GM12878 (cell line): ENCODE measurements around the gene C1QTNF12. TPM values are rescaled to one million over a fixed set of nuclear protein-coding genes. Genes with fewer than 3 reads are reported as not detected.

Experiments used
- ATAC-seq: fragments of 200-7000 bp; cut with Tn5 transposase; 3 replicates; pipeline ENCODE4 v1.9.1; 2020; ENCODE audit warnings: mild to moderate bottlenecking, moderate library complexity
- BruUV-seq: library from RNA; stranded (reverse); fragments of 400-500 nt; replicated peaks from 2 replicates; lab custom pipeline; 2021; lab: Mats Ljungman, UMichigan
- CTCF ChIA-PET: fragments of 300-600 bp; sonication (Branson Sonifier 250); formaldehyde crosslinking; extraction: SDS; loops from one replicate; lab custom pipeline; 2021; ENCODE audit warnings: inconsistent platforms; lab: Yijun Ruan, JAX
- POLR2A ChIA-PET: fragments of 350-600 bp; formaldehyde crosslinking; extraction: SDS; loops from one replicate; lab custom pipeline; 2021; ENCODE audit warnings: inconsistent platforms; lab: Charles Lee
- RAD21 ChIA-PET: fragments of 300-600 bp; sonication (Branson Sonifier 250); formaldehyde crosslinking; loops from one replicate; lab custom pipeline; 2023; ENCODE audit warnings: antibody characterized with exemption; ENCODE audit not compliant: unreplicated experiment; lab: Charles Lee
- SMC1A ChIA-PET: fragments of 300-600 bp; sonication (Branson Sonifier 250); formaldehyde crosslinking; loops from one replicate; lab custom pipeline; 2023; ENCODE audit not compliant: unreplicated experiment, uncharacterized antibody; lab: Charles Lee
- DNase-seq: peaks from one replicate; pipeline ENCODE4 v3.0.0-alpha.2; 2011; ENCODE audit warnings: low read depth, low spot score
- FAIRE-seq: peaks from 3 replicates; lab custom pipeline; 2011; peaks lifted over from hg19 to GRCh38; lab: Jason Lieb, UNC
- H2AFZ ChIP-seq: 2 replicates; pipeline ENCODE4 v1.6.0; 2011; ENCODE audit warnings: low read depth, low read length, control low read depth; ENCODE audit not compliant: control insufficient read depth
- H3K27ac ChIP-seq: 2 replicates; pipeline ENCODE4 v1.5.1; 2011; ENCODE audit warnings: control low read depth; ENCODE audit not compliant: control insufficient read depth, insufficient read depth
- H3K27me3 ChIP-seq, 2 experiments: replicated peaks in 1 of 2; 2 replicates each; pipeline versions ENCODE4 v1.6.0 to v1.6.1; 2011; ENCODE audit warnings: low read length in 1 of 2; ENCODE audit not compliant: control insufficient read depth in 2 of 2, insufficient read depth in 2 of 2
- H3K36me3 ChIP-seq, 2 experiments: 2 replicates each; pipeline ENCODE4 v1.5.1; 2011; ENCODE audit warnings: low read length in 1 of 2; ENCODE audit not compliant: control insufficient read depth in 2 of 2, insufficient read depth in 2 of 2
- H3K4me1 ChIP-seq: 2 replicates; pipeline ENCODE4 v1.6.1; 2011; ENCODE audit warnings: mild to moderate bottlenecking, low read length, moderate library complexity, mixed read lengths; ENCODE audit not compliant: control insufficient read depth, insufficient read depth
- H3K4me2 ChIP-seq: 2 replicates; pipeline ENCODE4 v1.6.0; 2011; ENCODE audit warnings: control low read depth; ENCODE audit not compliant: control insufficient read depth, insufficient read depth
- H3K4me3 ChIP-seq: fragments of 200-600 bp; sonication (generic); 2 replicates; pipeline ENCODE4 v1.5.1; 2016
- H3K79me2 ChIP-seq: 2 replicates; pipeline ENCODE4 v1.6.0; 2011; ENCODE audit warnings: low read length; ENCODE audit not compliant: control insufficient read depth, insufficient read depth
- H3K9ac ChIP-seq: 2 replicates; pipeline ENCODE4 v1.8.0; 2011; ENCODE audit warnings: low read length, control low read depth, mixed read lengths; ENCODE audit not compliant: control insufficient read depth, insufficient read depth
- H3K9me3 ChIP-seq: replicated peaks from 3 replicates; pipeline ENCODE4 v1.5.1; 2011; ENCODE audit warnings: mild to moderate bottlenecking, low read length; ENCODE audit not compliant: control insufficient read depth, insufficient read depth
- H4K20me1 ChIP-seq: 2 replicates; pipeline ENCODE4 v1.6.0; 2011; ENCODE audit not compliant: control insufficient read depth, insufficient read depth
- BHLHE40 ChIP-seq, 2 experiments: fragments of 450-650 bp in 1 of 2; IDR thresholded peaks; 2 replicates each; pipeline ENCODE4 v1.6.1; 2011 to 2017; ENCODE audit warnings: low read depth in 2 of 2, borderline replicate concordance in 1 of 2, improper control_type of control experiment in 1 of 2, low read length in 1 of 2, mild to moderate bottlenecking in 1 of 2
- BRCA1 ChIP-seq: IDR thresholded peaks from 2 replicates; pipeline ENCODE4 v1.6.1; 2011; ENCODE audit warnings: low read depth, low read length, improper control_type of control experiment
- CTCF ChIP-seq, 3 experiments: IDR thresholded peaks in 2 of 3; conservative IDR thresholded peaks in 1 of 3; 2 replicates each; pipeline ENCODE4 v1.5.1; 2011; ENCODE audit warnings: low read depth in 3 of 3, low read length in 3 of 3, mild to moderate bottlenecking in 3 of 3, control low read depth in 2 of 3, moderate library complexity in 2 of 3, inconsistent platforms in 1 of 3, mixed read lengths in 1 of 3; ENCODE audit not compliant: control insufficient read depth in 2 of 3, insufficient read depth in 1 of 3; ENCODE audit errors: extremely low read depth in 1 of 3
- E2F4 ChIP-seq: IDR thresholded peaks from 2 replicates; pipeline ENCODE4 v1.6.1; 2012; ENCODE audit warnings: low read depth, low read length, improper control_type of control experiment
- EZH2 ChIP-seq: IDR thresholded peaks from 2 replicates; pipeline ENCODE4 v1.6.1; 2012; ENCODE audit warnings: low read depth, mild to moderate bottlenecking, control low read depth, inconsistent platforms, low read length, borderline replicate concordance; ENCODE audit not compliant: control insufficient read depth
- HDAC2 ChIP-seq: fragments of 200-600 bp; sonication (generic); IDR thresholded peaks from 2 replicates; pipeline ENCODE4 v1.6.1; 2017
- IRF3 ChIP-seq: fragments of 450-650 bp; IDR thresholded peaks from 2 replicates; pipeline ENCODE4 v1.6.1; 2014; ENCODE audit warnings: mild to moderate bottlenecking
- KAT2A ChIP-seq: conservative IDR thresholded peaks from 2 replicates; pipeline ENCODE4 v1.6.1; 2011; ENCODE audit warnings: low read depth, low read length; ENCODE audit not compliant: control insufficient read depth
- NR2F1 ChIP-seq: fragments of 450-650 bp; conservative IDR thresholded peaks from 2 replicates; pipeline ENCODE4 v1.6.1; 2017; ENCODE audit warnings: mild to moderate bottlenecking
- ZNF622 ChIP-seq: fragments of 450-650 bp; IDR thresholded peaks from 2 replicates; pipeline ENCODE4 v1.6.1; 2017; ENCODE audit warnings: mild to moderate bottlenecking, inconsistent platforms
- WGBS: methylation state at CpG from one replicate; pipeline ENCODE4 v1.1.6; 2016; ENCODE audit warnings: low lambda C conversion rate; ENCODE audit not compliant: insufficient replicate concordance, insufficient coverage; ENCODE audit errors: missing lambda C conversion rate; 5-methylcytosine and 5-hydroxymethylcytosine counted together
- in situ Hi-C: fragments of 300-500 bp; cut with MboI; formaldehyde crosslinking; loops from 9 replicates; pipeline ENCODE4 v1.14.3; 2018; ENCODE audit warnings: mixed read lengths
- intact Hi-C: fragments of 100-400 bp; cut with micrococcal nuclease; formaldehyde crosslinking; loops from one replicate; pipeline ENCODE4 v1.14.2; 2022; ENCODE audit not compliant: unreplicated experiment
- polyA plus RNA-seq, 11 experiments: library from polyadenylated mRNA; depleted of rRNA in 4 of 11; unstranded in 6 of 11; stranded (reverse) in 5 of 11; fragments of >200 nt; fragmentation: Nextera tagmentation in 4 of 11; fragmentation: Illumina TruSeq in 1 of 11; extraction: Ambion mirVana in 4 of 11; extraction: Trizol in 1 of 11; gene quantifications; 1 replicate in 1 of 11; 2 replicates in 10 of 11; pipeline versions ENCODE4 v1.2.1 to v1.2.3, GENCODE V29; 2011 to 2016; ENCODE audit warnings: inconsistent platforms in 2 of 11, missing spikeins in 2 of 11, low read depth in 1 of 11
- total RNA-seq, 4 experiments: library from RNA; depleted of rRNA in 3 of 4; stranded (reverse); fragments of >200 nt in 3 of 4; fragmentation: Illumina TruSeq in 1 of 4; extraction: Trizol in 1 of 4; gene quantifications; 2 replicates each; pipeline versions ENCODE4 v1.2.1 to v1.2.3, GENCODE V29; 2013 to 2021

C1QTNF12 gene
- total and polyA plus RNA-seq, 10 of the 15 experiments (the other 5 are each of a cell fraction or from before 2014, with no cell fraction given) = 0.17 to 1.0 (median 0.31) TPM; not detected in 5

GRCh38 chr1:1199141-1199960 lies 47.2 kb downstream of the C1QTNF12 start:
- intact Hi-C loops (no loop called here), in situ Hi-C loops (no loop called here)
- CTCF ChIA-PET = no interaction called here
- Histone ChIP-seq H3K4me2 (no peak overlapping the region), H3K9me3 (peaks cover 2% of the 10 kb centered on the region; the same call in 1 of the 3 replicates), H3K9ac (no peak overlapping the region), H3K27me3 (no peaks in the 10 kb centered on the region), H3K36me3 (no peaks in the 10 kb centered on the region), H3K4me3 (no peak overlapping the region), H3K4me1 (no peaks in the 10 kb centered on the region), H3K27ac (no peak overlapping the region), H2AFZ (no peak overlapping the region), H3K79me2 (no peaks in the 10 kb centered on the region), H4K20me1 (no peaks in the 10 kb centered on the region)
- no peak for ATAC-seq
- POLR2A ChIA-PET = interaction anchor here (0.9 to 1.2 kb wide), 3 partner anchors 62 to 178 kb away, joined by 3 to 4 read pairs (median 3); no protein-coding TSS in a partner anchor
- 49% methylated on average over 17 of the region's 22 CpGs for WGBS
- no TSS peak for BruUV-seq
- SMC1A ChIA-PET = no interaction called here
- no peak for FAIRE-seq
- TF ChIP-seq KAT2A (no peak), BHLHE40 (IDR thresholded peaks at IDR 0.05; ENCODE audit: borderline replicate concordance in 1 of 2, low read depth in 2 of 2, low read length in 1 of 2) (peak in 1 of 2 experiments; percentile 31; a peak in 1 of 4 replicates), NR2F1 (peak; percentile 53)
- RAD21 ChIA-PET = interaction anchor here (0.7 to 1.4 kb wide), 2 partner anchors 28 to 52 kb away, joined by 5 read pairs; no protein-coding TSS in a partner anchor
- DNase-seq = no peak

GRCh38 chr1:1198423-1199140 lies 47.9 kb downstream of the C1QTNF12 start:
- intact Hi-C loops (no loop called here), in situ Hi-C loops (no loop called here)
- ChIA-PET SMC1A (no interaction called here), RAD21 (no interaction called here), CTCF (no interaction called here), POLR2A (no interaction called here)
- H3K4me3 ChIP-seq = no peak overlapping the region
- H3K9ac ChIP-seq = no peak overlapping the region
- no peaks in the 10 kb centered on the region for H3K36me3 ChIP-seq
- 63% methylated on average over 13 of the region's 23 CpGs for WGBS
- no peaks in the 10 kb centered on the region for H3K79me2 ChIP-seq
- no TSS peak for BruUV-seq
- no peak for ATAC-seq
- H4K20me1 ChIP-seq = no peaks in the 10 kb centered on the region
- no peak for FAIRE-seq
- H3K4me2 ChIP-seq = no peak overlapping the region
- no peaks in the 10 kb centered on the region for H3K4me1 ChIP-seq
- no peak for DNase-seq
- no peaks in the 10 kb centered on the region for H3K27me3 ChIP-seq
- H3K27ac ChIP-seq = no peak overlapping the region
- no peak overlapping the region for H2AFZ ChIP-seq
- peaks cover 2% of the 10 kb centered on the region; the same call in 1 of the 3 replicates for H3K9me3 ChIP-seq
- TF ChIP-seq E2F4 (no peak), BRCA1 (no peak), NR2F1 (no peak), CTCF (IDR thresholded peaks at IDR 0.05 in 2 of 3, conservative IDR thresholded peaks at IDR 0.05 in 1 of 3; ENCODE audit: control insufficient read depth in 2 of 3, extremely low read depth in 1 of 3, insufficient read depth in 1 of 3, low read depth in 3 of 3, low read length in 3 of 3) (no peak), IRF3 (no peak), ZNF622 (no peak), HDAC2 (no peak), EZH2 (no peak)
